Pons (tissue), 1 donor: ENCODE data around the gene COPG2.

Source experiments
- DNase-seq: peaks from one replicate; pipeline ENCODE4 v3.0.0-alpha.2; 2016; ENCODE audit warnings: low spot score

Gene COPG2

DNA sequence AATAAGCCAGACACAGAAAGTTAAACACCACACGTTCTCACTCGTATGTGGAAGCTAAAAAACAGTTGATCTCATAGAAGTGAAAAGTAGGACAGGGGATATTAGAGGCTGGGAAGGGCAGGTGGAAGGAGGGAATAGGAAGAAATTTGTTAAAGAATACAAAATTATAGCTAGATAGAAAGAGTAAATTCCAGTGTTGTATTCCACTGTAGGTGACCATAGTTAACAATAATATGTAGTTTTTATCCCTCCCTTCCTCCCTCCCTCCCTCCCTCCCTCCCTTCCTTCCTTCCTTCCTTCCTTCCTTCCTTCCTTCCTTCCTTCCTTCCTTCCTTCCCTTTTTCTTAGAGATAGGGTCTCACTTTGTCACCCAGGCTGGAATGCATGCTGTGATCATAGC is 196.6 kb downstream of the COPG2 start:
- no peak for DNase-seq

DNA sequence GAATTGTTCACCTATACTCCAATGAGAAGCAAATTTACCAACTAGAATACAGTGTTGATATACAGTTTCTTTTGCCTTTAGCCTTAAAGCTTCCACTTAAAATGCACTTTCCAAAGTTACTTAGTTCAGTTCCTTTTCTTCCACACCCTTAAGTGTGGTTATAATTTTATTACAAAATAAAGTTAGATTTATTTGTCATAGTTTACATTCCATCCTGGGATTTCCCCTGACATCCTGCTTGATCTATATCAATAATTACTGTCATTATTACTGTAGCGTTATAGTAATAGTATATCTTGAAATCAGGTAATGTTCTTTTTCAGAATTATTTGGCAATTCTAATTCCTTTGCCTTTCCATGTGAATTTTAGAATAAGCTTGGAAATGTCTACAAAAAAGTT is 199.9 kb downstream of the COPG2 start:
- no peak for DNase-seq

DNA sequence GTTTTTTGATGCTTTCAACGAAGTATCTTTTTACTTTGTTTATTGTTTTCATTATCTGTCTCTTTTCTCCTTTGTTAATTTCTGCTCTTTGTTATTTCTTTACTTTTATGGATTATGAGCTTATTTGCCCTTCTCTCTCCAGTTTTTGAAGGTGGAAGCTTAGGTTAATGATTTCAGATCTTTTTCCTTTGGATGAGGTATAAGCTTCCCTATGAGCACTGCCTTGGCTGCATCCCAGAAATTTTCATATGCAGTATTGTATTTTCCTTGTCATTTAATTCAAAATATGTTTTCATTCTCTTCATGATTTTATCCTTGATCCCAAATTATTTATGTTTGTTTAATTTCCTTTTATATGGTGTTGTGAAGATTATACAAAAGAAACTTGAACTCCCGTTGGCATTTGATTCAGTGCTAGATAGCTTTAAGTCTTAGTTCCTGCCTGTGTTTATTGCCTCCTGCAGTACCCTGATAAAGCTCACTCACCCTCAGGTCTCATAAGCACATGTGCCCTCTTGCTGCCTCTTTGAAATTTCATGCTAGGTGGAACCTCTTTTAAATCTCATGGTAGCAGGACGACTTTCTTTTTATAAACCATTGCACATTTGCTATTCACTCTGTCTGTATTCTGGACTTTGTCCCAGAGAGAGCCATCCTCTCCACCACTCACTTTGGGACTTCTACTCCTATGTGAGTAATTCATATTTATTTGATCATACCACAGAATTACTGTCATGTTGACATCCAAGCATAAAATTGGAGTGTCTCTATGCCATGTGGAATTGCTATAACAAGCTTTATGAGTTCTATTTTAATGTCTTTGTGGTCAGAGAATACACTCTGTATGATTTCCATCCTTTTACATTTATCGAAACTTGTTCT is 204.8 kb downstream of the COPG2 start:
- DNase-seq, result no peak

DNA sequence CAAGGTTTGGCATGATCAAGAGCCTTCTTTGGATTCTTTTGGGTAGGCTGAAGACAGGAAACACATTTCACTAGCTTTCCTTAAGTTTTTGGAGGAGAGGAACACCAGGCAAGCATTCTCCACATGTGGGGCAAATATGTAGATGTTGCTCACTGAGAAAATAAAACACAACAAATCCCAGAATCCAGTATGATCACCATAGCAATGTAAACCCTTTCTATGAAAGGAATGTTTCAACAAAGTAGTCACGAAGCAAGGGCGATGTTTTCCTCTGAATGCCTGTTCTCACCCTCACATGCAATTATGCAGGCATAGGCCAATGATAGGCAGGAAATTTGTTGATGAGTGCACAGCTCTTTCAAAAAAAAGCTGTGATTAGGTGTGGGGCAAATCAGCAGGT is 207.3 kb downstream of the COPG2 start:
- DNase-seq, result no peak

DNA sequence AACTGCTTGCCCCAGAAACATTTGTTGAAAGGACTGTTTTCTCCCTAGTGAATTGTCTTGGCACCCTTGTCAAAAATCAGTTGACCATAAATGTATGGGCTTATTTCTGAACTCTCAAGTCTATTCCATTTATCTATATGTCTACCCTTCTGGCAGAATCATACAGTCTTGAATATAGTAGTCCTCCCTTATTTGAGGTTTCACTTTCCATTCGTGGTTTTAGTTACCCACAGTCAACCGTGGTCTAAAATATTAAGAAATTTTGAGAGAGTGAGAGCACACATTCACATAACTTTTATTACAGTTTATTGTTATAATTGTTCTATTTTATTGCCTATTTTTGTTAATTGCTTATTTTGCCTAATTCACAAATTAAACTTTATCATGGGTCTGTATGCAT is 210.3 kb downstream of the COPG2 start:
- no peak for DNase-seq
